ENCODE data around the gene NCKAP1.

DNA sequence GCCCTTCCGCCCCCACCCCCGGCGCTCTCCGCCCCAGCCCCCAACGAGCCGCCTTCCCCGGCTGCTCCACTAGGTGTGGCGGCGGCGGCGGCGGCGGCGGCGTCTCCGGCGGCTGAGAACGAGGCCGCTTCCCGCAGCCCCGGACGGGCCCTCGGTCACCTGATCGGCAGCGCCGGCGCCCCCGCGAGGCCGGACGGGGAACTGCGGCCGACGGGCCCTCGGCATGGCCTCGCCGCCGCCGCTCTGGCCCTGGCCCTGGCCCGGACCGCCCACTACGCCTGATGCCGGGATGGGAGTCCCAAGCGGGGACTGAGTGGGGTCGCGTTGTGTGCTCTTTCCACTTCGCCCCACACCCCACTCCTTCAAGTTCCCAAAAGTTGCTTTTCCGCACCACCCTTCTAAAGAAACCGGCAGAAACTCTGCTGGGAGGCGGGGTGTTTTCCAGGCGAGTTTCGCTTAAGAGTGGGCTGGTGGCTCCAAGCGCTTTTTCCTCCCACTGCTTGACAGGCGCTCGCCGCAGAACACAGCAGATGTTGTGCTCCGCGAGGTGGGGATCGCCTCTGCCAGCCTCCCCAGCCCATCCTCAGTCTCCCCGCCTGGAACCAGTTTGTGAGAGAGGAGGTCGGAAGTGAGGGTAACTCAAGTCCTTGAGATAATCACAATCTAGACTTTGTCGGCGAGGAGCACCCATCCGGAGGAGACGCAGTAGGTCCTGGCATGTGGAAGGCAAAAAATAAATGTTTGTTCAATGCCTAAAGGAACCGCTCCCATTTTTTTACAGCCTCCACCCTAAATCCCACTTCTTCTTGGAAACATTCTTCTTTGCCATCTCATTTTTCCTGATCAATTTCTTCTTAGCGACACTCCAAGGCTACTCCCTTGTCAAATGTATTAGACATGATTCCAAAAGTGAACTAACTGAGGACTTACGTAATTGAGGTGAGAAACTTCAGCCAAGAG is at the start of gene NCKAP1:
- TF ChIP-seq ELF4 (IDR thresholded peaks at IDR 0.05) (no peak), SP1 (IDR thresholded peaks at IDR 0.05) (no peak), NFRKB (IDR thresholded peaks at IDR 0.05) (no peak), BHLHE40 (IDR thresholded peaks at IDR 0.05; ENCODE audit: borderline replicate concordance) (no peak), FOXA1 (IDR thresholded peaks at IDR 0.05) (no peak), ARNT (IDR thresholded peaks at IDR 0.05) (no peak), FOXM1 (IDR thresholded peaks at IDR 0.05; ENCODE audit: borderline replicate concordance) (no peak; the same call in 1 of the 2 replicates), SUZ12 (IDR thresholded peaks at IDR 0.05) (no peak), CTBP1 (IDR thresholded peaks at IDR 0.05; ENCODE audit: borderline replicate concordance) (no peak), TARDBP (IDR thresholded peaks at IDR 0.05) (no peak), HDGF (IDR thresholded peaks at IDR 0.05; ENCODE audit: borderline replicate concordance) (no peak), LEF1 (IDR thresholded peaks at IDR 0.05; ENCODE audit: borderline replicate concordance) (no peak)
- TF ChIP-seq, protein P1, sequence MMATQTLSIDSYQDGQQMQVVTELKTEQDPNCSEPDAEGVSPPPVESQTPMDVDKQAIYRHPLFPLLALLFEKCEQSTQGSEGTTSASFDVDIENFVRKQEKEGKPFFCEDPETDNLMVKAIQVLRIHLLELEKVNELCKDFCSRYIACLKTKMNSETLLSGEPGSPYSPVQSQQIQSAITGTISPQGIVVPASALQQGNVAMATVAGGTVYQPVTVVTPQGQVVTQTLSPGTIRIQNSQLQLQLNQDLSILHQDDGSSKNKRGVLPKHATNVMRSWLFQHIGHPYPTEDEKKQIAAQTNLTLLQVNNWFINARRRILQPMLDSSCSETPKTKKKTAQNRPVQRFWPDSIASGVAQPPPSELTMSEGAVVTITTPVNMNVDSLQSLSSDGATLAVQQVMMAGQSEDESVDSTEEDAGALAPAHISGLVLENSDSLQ (IDR thresholded peaks at IDR 0.05), result no peak
